Measurements from ENCODE around the gene MAD1L1.
"Not testable (repeated sequence)": the region's sequence is repeated elsewhere in the genome, so short reads cannot be mapped to it uniquely, and the experiment has no call there.

The MAD1L1 gene

GRCh38 chr7:2170576-2171521, 61.9 kb downstream of the MAD1L1 start:
- no peak for DNase-seq

DNA sequence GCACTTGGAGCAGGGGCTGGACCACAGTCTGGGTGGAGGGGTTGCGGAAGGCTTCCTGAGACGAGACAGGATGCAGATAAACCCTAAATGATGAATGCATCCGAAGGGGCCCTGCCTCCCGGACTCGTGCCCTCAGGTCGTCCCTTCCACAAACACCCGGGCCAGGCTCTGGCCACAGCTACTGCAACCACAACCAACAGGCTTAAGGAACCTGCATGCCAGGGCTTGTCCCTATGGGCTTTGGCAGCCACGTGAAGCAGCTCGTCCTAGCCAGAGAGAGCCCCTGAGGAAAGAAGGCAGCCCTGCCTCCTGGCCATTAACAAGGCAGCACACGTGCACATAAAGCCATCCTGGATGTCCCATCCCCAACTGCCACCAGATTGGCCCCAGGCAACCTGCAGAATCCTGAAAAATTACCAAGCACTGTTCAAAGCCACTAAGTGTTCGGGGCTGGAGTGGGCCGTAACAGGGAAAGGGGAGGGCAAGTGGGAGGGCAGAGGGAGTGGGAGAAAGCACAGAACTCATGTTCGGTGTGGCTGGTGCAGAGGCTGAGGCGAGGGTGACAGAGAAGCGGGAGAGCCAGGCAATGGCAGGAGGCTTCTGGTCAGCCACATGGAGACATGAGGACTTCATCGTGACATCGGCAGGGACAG, 62.7 kb downstream of the MAD1L1 start:
- peak; percentile 49 for DNase-seq

DNA sequence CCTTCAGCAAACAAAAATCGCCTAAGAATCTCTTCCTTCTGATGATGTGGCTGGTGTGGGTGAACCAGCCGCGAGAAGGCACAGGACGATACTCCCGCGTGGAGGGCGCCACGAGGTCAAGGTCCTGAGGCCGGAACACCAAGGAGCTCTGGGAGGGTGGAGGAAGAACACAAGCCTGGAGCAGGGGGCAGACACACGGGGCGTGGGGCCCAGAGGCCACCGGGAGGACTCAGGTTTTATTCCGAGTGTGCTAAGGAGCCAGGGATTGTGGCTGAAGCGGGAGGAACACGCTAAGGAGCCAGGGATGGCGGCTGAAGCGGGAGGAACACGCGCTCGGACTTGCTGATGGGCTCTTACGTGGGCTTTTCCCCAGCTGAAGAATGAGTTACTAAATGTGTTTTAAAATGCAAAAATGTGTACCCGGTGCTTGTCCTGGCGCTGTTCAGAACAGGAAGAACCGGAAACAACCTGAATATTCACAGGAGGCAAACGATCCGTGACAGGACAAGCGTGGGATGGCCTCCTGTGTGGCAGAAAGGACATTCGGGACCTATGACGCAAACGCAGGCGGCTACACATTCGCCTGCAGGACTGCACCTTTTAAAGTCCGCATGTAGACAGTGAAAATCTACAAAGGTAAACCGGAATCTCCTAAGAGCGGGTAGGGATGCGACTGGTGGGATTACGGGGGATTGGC, 64.0 kb downstream of the MAD1L1 start:
- DNase-seq = peak; percentile 39

DNA sequence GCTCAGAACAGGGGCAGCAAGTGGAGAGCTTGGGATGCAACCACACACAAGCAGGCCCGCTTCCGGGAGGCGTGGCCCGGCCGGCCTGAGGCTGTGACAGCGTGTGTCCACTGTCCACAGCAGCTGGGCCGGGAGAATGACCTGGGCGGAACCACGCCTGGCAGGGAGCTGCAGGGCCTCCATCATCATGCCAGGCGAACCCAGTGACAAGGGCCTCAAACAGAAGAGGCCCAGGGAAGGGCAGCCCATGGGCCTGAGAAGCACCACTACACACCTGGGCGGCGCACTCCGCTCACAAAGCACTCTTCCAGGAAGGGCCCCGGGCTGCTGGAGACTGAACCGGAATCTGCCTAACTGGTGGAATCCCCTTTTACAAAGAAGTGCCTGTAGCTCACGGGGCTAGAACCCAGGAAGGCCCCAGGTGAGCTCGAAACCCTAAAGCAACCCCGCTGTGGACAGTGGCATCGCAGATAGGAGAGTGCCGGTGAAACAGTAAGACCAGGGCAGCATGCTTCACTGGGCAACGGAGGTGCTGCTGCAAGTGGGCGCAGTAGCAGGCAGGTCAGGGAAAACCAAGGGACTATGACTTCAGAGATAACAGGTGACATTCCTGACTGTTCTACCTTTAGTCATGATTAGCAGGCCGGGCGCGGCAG, 66.0 kb downstream of the MAD1L1 start:
- DNase-seq = no peak

GRCh38 chr7:2165610-2166594, 66.8 kb downstream of the MAD1L1 start:
- no peak for DNase-seq

DNA sequence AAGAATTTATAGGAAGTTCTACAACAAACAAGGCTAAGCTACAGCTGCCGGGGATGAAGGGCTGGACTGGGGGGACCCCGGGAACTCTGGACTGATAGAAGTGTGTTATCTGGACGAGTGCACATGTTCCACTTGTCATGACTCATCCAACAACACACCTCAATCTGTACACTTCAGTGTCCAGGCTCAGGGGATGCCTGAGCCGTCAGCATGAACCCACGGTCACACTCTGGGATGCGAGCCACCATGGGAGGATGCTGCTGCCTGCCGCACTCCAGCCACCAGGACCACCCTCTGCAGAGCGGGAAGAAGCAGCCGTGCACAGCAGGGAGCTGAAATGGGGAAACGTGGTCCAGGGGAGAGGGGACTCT, 67.5 kb downstream of the MAD1L1 start:
- DNase-seq = no peak

DNA sequence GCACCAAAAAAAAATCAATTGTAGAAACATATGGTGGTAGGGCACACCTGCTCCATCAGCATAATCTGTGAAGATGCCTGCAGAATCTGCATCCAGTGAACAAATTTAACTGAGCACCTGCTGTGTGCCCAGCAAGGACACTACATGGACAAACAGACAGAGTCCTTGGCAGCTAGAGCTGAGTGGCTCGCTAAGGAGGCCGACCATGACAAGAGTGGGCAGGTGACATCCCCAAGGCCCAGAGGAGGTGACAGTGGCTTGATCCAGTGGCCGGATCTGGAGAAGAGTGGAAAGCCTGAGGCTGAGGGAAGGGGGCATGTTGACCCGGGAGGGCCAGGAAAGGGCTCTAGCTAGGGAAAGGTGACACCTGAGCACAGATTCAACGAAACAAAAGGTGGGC, 68.1 kb downstream of the MAD1L1 start:
- no peak for DNase-seq

- no peak for DNase-seq
Observed at GRCh38 chr7:2163600-2164555, 68.9 kb downstream of the MAD1L1 start.

DNA sequence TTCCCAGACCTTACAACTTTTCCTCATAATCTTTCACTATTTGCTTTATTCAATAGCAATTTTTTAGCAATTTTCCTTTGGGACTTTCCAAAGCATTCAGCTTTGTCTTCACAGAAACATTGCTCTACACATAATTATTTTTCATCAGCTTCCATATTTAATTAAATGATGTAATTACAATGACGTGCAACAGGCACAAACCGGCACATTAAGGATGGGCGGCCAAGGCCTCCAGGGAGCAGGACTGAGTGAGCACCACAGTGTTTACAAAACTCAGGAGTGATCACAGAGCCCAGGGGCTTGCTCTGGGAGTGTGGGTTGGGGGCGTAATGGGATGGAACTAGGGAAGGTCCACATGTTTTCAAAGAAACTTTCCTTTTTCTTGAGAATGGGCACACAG, 69.8 kb downstream of the MAD1L1 start:
- DNase-seq = peak; percentile 71

GRCh38 chr7:2162004-2162902, 70.5 kb downstream of the MAD1L1 start:
- not testable (repeated sequence) for DNase-seq

- no peak for DNase-seq
Observed at GRCh38 chr7:2159176-2159520, 73.6 kb downstream of the MAD1L1 start.

GRCh38 chr7:2158331-2159175, 74.2 kb downstream of the MAD1L1 start:
- peak; percentile 70 for DNase-seq

DNA sequence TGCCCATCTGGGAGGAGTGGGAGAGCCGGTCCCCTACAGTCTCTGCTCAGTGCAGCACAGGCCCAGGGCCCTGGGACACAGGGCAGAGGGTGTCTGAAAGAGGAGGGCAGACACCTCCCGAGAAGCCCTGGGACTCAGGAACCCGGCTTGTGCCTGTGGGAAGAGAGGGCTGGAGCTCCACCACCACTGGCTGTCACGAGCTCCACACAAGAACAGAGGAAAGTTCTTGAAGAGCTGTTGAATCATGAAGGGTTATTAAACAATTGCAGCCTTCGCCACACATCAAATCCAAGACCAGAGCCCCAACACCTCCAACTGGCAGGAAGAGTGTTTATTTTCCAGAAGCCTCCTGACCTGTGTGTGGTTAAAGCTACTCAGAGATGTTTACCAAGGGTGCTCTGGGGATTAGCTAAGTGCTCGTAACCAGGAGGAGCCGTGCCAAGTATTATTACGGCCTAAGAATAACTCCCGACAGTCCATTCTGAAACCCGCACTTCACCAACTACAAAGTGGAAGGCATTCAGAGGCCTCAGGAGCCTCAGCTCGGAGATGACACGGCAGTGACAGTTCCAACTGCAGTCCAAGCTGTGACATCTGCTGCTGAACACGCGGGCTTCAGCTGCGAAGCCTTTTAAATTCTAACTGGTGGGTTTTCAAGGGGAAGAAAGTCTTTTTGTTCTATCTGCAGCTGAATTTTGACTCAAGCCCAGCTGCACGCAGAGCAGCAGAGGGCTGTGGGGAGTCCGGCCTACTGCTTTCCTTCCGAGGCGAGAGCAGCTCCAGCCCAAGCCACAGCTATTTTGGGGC, 75.1 kb downstream of the MAD1L1 start:
- peak; percentile 100 for DNase-seq

GRCh38 chr7:2156756-2157472, 75.8 kb downstream of the MAD1L1 start:
- DNase-seq = no peak

GRCh38 chr7:2154831-2155230, 77.9 kb downstream of the MAD1L1 start:
- no peak for DNase-seq

DNA sequence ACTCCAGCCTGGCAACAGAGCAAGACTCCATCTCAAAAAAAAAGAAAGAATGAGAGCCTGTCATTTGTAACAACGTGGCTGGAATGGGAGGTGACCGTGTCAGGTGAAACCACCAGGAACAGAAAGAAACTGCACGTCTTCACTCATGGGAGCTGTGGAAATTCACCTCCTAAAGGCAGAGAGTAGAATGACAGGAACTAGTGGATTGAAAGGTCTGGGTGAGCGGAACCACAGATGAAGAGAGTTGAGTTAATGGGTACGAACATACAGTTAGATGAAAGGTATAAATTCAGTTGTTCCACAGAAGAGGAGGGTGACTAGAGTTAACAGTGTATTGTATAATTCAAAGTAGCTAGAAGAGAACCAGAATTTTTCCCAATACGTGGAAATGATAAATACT, 78.6 kb downstream of the MAD1L1 start:
- DNase-seq = no peak

GRCh38 chr7:2152646-2153045, 80.1 kb downstream of the MAD1L1 start:
- no peak for DNase-seq

Measured in NCI-H510A treated with DMSO at 0.1 percent for 48 hours (cell line).